CD4-positive, alpha-beta T cell treated with Interleukin-4 for 1 hour (primary cell): ENCODE data around the gene CCL26.
A peak's percentile ranks its signal among the peaks of the same experiment; 100 is the strongest.
"Not testable (repeated sequence)": the region's sequence is repeated elsewhere in the genome, so short reads cannot be mapped to it uniquely, and the experiment has no call there.

Experiments used
- DNase-seq, 2 donors: peaks; one replicate each; pipeline ENCODE4 v3.0.0-alpha.2; 2020 to 2022

The CCL26 gene

GRCh38 chr7:75772081-75773077 is at the start of gene CCL26:
CCL26 (minus strand) TSS chr7:75772211; CDS start chr7:75772176, 35 bp downstream.
- no peak for DNase-seq

GRCh38 chr7:75820688-75821087 is 48.7 kb upstream of the CCL26 start:
- no peak for DNase-seq

- DNase-seq = peak in 1 of 2 donors; percentile 21
Measured at GRCh38 chr7:75819711-75820110, 47.7 kb upstream of the CCL26 start.

GRCh38 chr7:75818472-75818871 is 46.5 kb upstream of the CCL26 start:
- no peak for DNase-seq

- no peak for DNase-seq
Measured at GRCh38 chr7:75817116-75817515, 45.1 kb upstream of the CCL26 start.

- no peak for DNase-seq
Measured at GRCh38 chr7:75815418-75816064, 43.5 kb upstream of the CCL26 start.

- no peak for DNase-seq
Measured at GRCh38 chr7:75814407-75814947, 42.5 kb upstream of the CCL26 start.

- no peak for DNase-seq
Measured at GRCh38 chr7:75813781-75814236, 41.8 kb upstream of the CCL26 start, which contains the start of gene CCL24. CCL24 (minus strand) TSS chr7:75813806; CDS start chr7:75813715, 91 bp downstream.

GRCh38 chr7:75813084-75813483 is 41.1 kb upstream of the CCL26 start:
- DNase-seq = no peak

GRCh38 chr7:75811894-75812678 is 40.1 kb upstream of the CCL26 start:
- no peak for DNase-seq

GRCh38 chr7:75809396-75809795 is 37.4 kb upstream of the CCL26 start:
- no peak for DNase-seq

GRCh38 chr7:75808106-75808505 is 36.1 kb upstream of the CCL26 start:
- no peak for DNase-seq

- no peak for DNase-seq
Measured at GRCh38 chr7:75807452-75807851, 35.4 kb upstream of the CCL26 start.

GRCh38 chr7:75806560-75807307 is 34.7 kb upstream of the CCL26 start:
- DNase-seq = no peak

GRCh38 chr7:75804705-75805104 is 32.7 kb upstream of the CCL26 start:
- DNase-seq = no peak

GRCh38 chr7:75804004-75804403 is 32.0 kb upstream of the CCL26 start:
- no peak for DNase-seq

- DNase-seq = no peak
Measured at GRCh38 chr7:75802552-75802821, 30.5 kb upstream of the CCL26 start.

GRCh38 chr7:75798770-75799169 is 26.8 kb upstream of the CCL26 start:
- DNase-seq = no peak

GRCh38 chr7:75796420-75796819 is 24.4 kb upstream of the CCL26 start:
- DNase-seq = no peak

GRCh38 chr7:75795831-75796285 is 23.8 kb upstream of the CCL26 start:
- peak; percentile 2 to 42 for DNase-seq

GRCh38 chr7:75793676-75794075 is 21.7 kb upstream of the CCL26 start:
- DNase-seq = no peak

- DNase-seq = not testable (repeated sequence)
Measured at GRCh38 chr7:75792567-75792966, 20.6 kb upstream of the CCL26 start.
